Heart left ventricle (tissue), 13 donors: Measurements from ENCODE around the gene OR13C8.

Experiments
- CTCF ChIP-seq, 12 donors: fragments of 200-600 bp; sonication (generic) in 4 of 12; IDR thresholded peaks; one replicate each; pipeline versions ENCODE4 v1.5.0 to v1.8.0; 2018 to 2022; ENCODE audit warnings: antibody characterized with exemption in 12 of 12, mild to moderate bottlenecking in 5 of 12
- POLR2A ChIP-seq, 2 donors: fragments of 450-650 bp; IDR thresholded peaks; one replicate each; pipeline ENCODE4 v1.6.1; 2017; ENCODE audit warnings: antibody characterized with exemption in 2 of 2, mild to moderate bottlenecking in 2 of 2, moderate library complexity in 2 of 2
- donor health status: ischemic (EF 13 %, LVEDD 7.1; RV severe dilation, severe dysfunction).
- donor health status: DM: no; HTN: yes; CAD: no.
- donor health status: DM: no; HTN: no; CAD: no.
- donor health status: ischemic (EF 25% LVEDD 6.9; RV normal size, moderate dysfunction).
- donor health status: ischemic (EF 25% LVEDD 5.7; RV mildly dilated, moderate dysfunction).
- donor health status: ischemic (EF 35%, LVEDD 5.7; RV mildly dilated, moderate dysfunction).
- donor health status: nonischemic (EF 11% LVEDD 7.7; RV severe dilation, severe dysfunction).
- donor health status: DM: yes; HTN: yes; CAD: no.
- donor health status: PGD.
- donor health status: ischemic (EF 29% LVEDD 5.4; RV normal size, mild dysfunction).
- donor health status: nonischemic (EF 23%, LVEDD 6.1; RV moderate dilation, normal function).

GRCh38 chr9:104589626-104590025, 20.7 kb downstream of the OR13C8 start:
- TF ChIP-seq CTCF (IDR thresholded peaks at IDR 0.05) (no peak), POLR2A (IDR thresholded peaks at IDR 0.05) (no peak)
